Calu3 (cell line): ENCODE results near the gene EFCAB12. TPM values are rescaled to one million over a fixed set of nuclear protein-coding genes. Genes with fewer than 3 reads are reported as not detected.

Experiments
- BruUV-seq: library from RNA; stranded (reverse); fragments of 400-500 nt; replicated peaks from 2 replicates; lab custom pipeline; 2021; lab: Mats Ljungman, UMichigan
- CTCF ChIA-PET: fragments of 300-600 bp; sonication (Branson Sonifier 250); formaldehyde crosslinking; loops from one replicate; lab custom pipeline; 2022; ENCODE audit warnings: antibody characterized with exemption; lab: Charles Lee
- DNase-seq: peaks from one replicate; pipeline ENCODE4 v3.0.0; 2022
- H3K27ac Mint-ChIP-seq: one replicate; pipeline ENCODE4 v1.8.0; 2022; ENCODE audit warnings: mixed read lengths; ENCODE audit not compliant: unreplicated experiment
- H3K27me3 Mint-ChIP-seq: one replicate; pipeline ENCODE4 v1.8.0; 2022; ENCODE audit warnings: mixed read lengths; ENCODE audit not compliant: unreplicated experiment
- H3K36me3 Mint-ChIP-seq: one replicate; pipeline ENCODE4 v1.8.0; 2022; ENCODE audit warnings: mild to moderate bottlenecking, moderate library complexity, mixed read lengths; ENCODE audit not compliant: insufficient read depth, unreplicated experiment
- H3K4me1 Mint-ChIP-seq: one replicate; pipeline ENCODE4 v1.8.0; 2022; ENCODE audit warnings: mild to moderate bottlenecking, low read depth, mixed read lengths; ENCODE audit not compliant: unreplicated experiment
- H3K4me3 Mint-ChIP-seq: one replicate; pipeline ENCODE4 v1.8.0; 2022; ENCODE audit warnings: mild to moderate bottlenecking, low read depth, moderate library complexity, mixed read lengths; ENCODE audit not compliant: unreplicated experiment
- H3K9me3 Mint-ChIP-seq: one replicate; pipeline ENCODE4 v1.8.0; 2022; ENCODE audit warnings: low read depth, mixed read lengths; ENCODE audit not compliant: unreplicated experiment
- CTCF ChIP-seq: fragments of 200-600 bp; IDR thresholded peaks from one replicate; pipeline ENCODE4 v1.8.0; 2022; ENCODE audit warnings: antibody characterized with exemption; ENCODE audit not compliant: unreplicated experiment
- intact Hi-C: fragments of 100-400 bp; cut with micrococcal nuclease; formaldehyde crosslinking; loops from one replicate; pipeline ENCODE4 v1.10.0; 2022; ENCODE audit not compliant: unreplicated experiment
- total RNA-seq: library from RNA; stranded (reverse); gene quantifications from 2 replicates; pipeline ENCODE4 v1.2.3, GENCODE V29; 2022

The EFCAB12 gene
- total RNA-seq, 1 experiment from 2014 or later, result 0.42 TPM

GRCh38 chr3:129356756-129357425, 71.5 kb downstream of the EFCAB12 start:
- Mint-ChIP-seq H3K4me3 (no peak overlapping the region), H3K9me3 (no peaks in the 10 kb centered on the region), H3K4me1 (no peaks in the 10 kb centered on the region), H3K27ac (no peak overlapping the region), H3K36me3 (no peaks in the 10 kb centered on the region), H3K27me3 (peaks cover 59% of the 10 kb centered on the region)
- no peak for TF ChIP-seq CTCF
- CTCF ChIA-PET, result interaction anchor here (0.6 kb wide), 1 partner anchor 43 kb away, joined by 3 read pairs; no protein-coding TSS in a partner anchor
- intact Hi-C loops, result no loop called here
- BruUV-seq, result no TSS peak
- DNase-seq, result no peak

GRCh38 chr3:129353589-129353941, 74.9 kb downstream of the EFCAB12 start:
- no TSS peak for BruUV-seq
- no peak overlapping the region for H3K4me3 Mint-ChIP-seq
- H3K9me3 Mint-ChIP-seq, result no peaks in the 10 kb centered on the region
- H3K36me3 Mint-ChIP-seq, result no peaks in the 10 kb centered on the region
- CTCF ChIA-PET, result interaction anchor here (0.6 to 2.4 kb wide), 2 partner anchors 19 to 30 kb away, joined by 3 to 7 read pairs; no protein-coding TSS in a partner anchor
- no peak for TF ChIP-seq CTCF
- intact Hi-C loops, result no loop called here
- no peak for DNase-seq
- H3K27me3 Mint-ChIP-seq, result peaks cover 70% of the 10 kb centered on the region
- H3K27ac Mint-ChIP-seq, result no peak overlapping the region
- no peaks in the 10 kb centered on the region for H3K4me1 Mint-ChIP-seq

GRCh38 chr3:129352650-129353588, 75.5 kb downstream of the EFCAB12 start:
- CTCF ChIA-PET, result interaction anchor here (2.4 kb wide), 1 partner anchor 30 kb away, joined by 7 read pairs; no protein-coding TSS in a partner anchor
- no peaks in the 10 kb centered on the region for H3K4me1 Mint-ChIP-seq
- no peak overlapping the region for H3K4me3 Mint-ChIP-seq
- DNase-seq, result peak; percentile 45
- no peaks in the 10 kb centered on the region for H3K9me3 Mint-ChIP-seq
- no peak overlapping the region for H3K27ac Mint-ChIP-seq
- no TSS peak for BruUV-seq
- intact Hi-C loops, result no loop called here
- no peaks in the 10 kb centered on the region for H3K36me3 Mint-ChIP-seq
- no peak for TF ChIP-seq CTCF
- H3K27me3 Mint-ChIP-seq, result peaks cover 70% of the 10 kb centered on the region

- Mint-ChIP-seq H3K27me3 (peaks cover 70% of the 10 kb centered on the region), H3K36me3 (no peaks in the 10 kb centered on the region), H3K4me1 (peaks cover 4% of the 10 kb centered on the region), H3K9me3 (no peaks in the 10 kb centered on the region), H3K4me3 (no peak overlapping the region), H3K27ac (no peak overlapping the region)
- peak; percentile 42 for TF ChIP-seq CTCF
- intact Hi-C loops, result no loop called here
- no TSS peak for BruUV-seq
- DNase-seq, result peak; percentile 47
- CTCF ChIA-PET, result interaction anchor here (2.4 kb wide), 1 partner anchor 31 kb away, joined by 7 read pairs; no protein-coding TSS in a partner anchor
Measured at GRCh38 chr3:129352045-129352444, 76.4 kb downstream of the EFCAB12 start.

Other genes starting within 250 kb of the EFCAB12 start
- 331 and 355 TPM in 2 replicates for gene CNBP, start 244.7 kb downstream of the EFCAB12 start, total RNA-seq
- 295 and 302 TPM in 2 replicates for gene COPG1, start 179.0 kb downstream of the EFCAB12 start, total RNA-seq
- 67.1 and 83.6 TPM in 2 replicates for gene HMCES, start 149.8 kb downstream of the EFCAB12 start, total RNA-seq
- 49.8 and 52.3 TPM in 2 replicates for gene MBD4, start 11.3 kb upstream of the EFCAB12 start, total RNA-seq
- 33.5 and 35.5 TPM in 2 replicates for gene IFT122, start 11.6 kb upstream of the EFCAB12 start, total RNA-seq
- not detected in 2 replicates for gene RHO, start 100.0 kb upstream of the EFCAB12 start, total RNA-seq
- not detected in 2 replicates for gene H1-8, start 114.5 kb upstream of the EFCAB12 start, total RNA-seq
- 16.3 and 22.0 TPM in 2 replicates for gene PLXND1, start 178.0 kb upstream of the EFCAB12 start, total RNA-seq